ENCODE results near the gene MYRIP. TPM values are rescaled to one million over a fixed set of nuclear protein-coding genes. Genes with fewer than 3 reads are reported as not detected.

The MYRIP gene
- total RNA-seq, 2 donors from 2014 or later = not detected

GRCh38 chr3:40097131-40098117 lies 288.0 kb downstream of the MYRIP start:
- no peaks in the 10 kb centered on the region for H3K9me3 Mint-ChIP-seq
- H3K27me3 Mint-ChIP-seq = peaks cover 12% of the 10 kb centered on the region
- H3K4me3 Mint-ChIP-seq = no peak overlapping the region
- H3K27ac Mint-ChIP-seq = no peak overlapping the region
- no peaks in the 10 kb centered on the region for H3K36me3 Mint-ChIP-seq (ENCODE audit: low read depth)
- H3K4me1 Mint-ChIP-seq = no peaks in the 10 kb centered on the region
- ATAC-seq (replicated peaks) = no peak

DNA sequence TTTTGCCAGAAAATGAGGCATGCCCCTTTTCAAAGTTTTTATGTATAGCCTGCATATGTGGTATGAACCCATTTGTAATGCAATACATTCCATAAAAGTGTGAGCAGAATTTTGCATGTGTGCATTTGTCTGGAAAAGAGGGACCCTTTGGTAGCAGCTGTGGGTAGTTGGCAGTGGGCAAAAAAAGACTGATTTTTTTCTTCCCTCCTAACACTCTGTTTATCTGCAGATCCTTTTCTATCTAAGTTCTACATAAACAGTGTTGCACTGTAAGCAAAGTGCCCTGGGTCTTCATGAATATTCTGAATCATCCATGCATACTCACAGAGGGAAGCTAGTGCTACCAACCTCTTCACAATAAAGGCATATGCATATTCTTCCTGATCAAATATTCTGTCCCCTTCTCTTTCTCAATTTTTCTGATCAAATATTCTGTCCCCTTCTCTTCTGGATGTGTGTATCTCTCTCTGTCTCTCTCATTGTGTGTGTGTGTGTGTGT lies 288.9 kb downstream of the MYRIP start:
- Mint-ChIP-seq H3K9me3 (no peaks in the 10 kb centered on the region), H3K4me1 (no peaks in the 10 kb centered on the region), H3K27me3 (peaks cover 16% of the 10 kb centered on the region), H3K4me3 (no peak overlapping the region), H3K27ac (no peak overlapping the region), H3K36me3 (ENCODE audit: low read depth) (no peaks in the 10 kb centered on the region)
- no peak for ATAC-seq (replicated peaks)

DNA sequence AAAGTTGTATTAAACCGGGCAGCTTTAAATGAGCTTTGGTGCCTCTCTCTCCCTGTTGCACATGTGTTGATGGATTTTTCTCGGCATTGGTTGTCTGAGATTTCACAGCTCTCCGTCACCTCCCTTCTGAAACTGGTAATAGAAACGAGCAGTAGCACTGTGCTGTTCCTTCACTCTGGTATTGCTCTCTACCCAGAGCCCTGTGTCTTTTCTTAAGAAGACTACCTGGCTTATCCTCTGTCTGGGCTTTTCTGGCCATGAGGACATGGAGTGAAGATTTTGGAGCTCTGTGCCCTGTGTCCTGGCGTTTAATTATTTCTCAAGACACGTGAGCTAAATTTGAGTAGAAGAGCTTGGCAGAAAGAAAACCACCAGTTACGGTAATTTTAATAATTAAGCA lies 290.5 kb downstream of the MYRIP start:
- ATAC-seq (replicated peaks) = no peak
- Mint-ChIP-seq H3K9me3 (no peaks in the 10 kb centered on the region), H3K4me3 (no peak overlapping the region), H3K27me3 (peaks cover 13% of the 10 kb centered on the region), H3K27ac (no peak overlapping the region), H3K4me1 (no peaks in the 10 kb centered on the region), H3K36me3 (ENCODE audit: low read depth) (no peaks in the 10 kb centered on the region)

DNA sequence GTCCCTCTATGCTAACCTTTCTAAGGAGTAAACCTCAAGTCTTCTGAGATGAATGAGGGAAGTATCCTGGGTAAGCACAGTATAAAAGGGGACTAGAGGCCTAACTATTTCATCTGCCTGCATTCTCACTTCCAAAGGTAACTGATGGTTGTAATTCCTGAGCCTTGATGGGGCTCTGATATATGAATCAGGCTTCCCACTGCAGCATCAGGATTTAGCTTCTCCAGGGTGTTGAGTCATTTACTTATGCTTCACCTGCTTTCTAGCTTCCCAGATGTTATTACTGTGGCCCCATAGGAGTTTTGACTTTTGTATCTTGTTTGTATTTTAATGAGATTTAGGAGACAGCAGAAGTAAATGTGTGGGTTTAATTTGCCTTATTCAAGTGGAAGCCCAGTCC lies 292.8 kb downstream of the MYRIP start:
- no peak for ATAC-seq (replicated peaks)
- Mint-ChIP-seq H3K27ac (no peak overlapping the region), H3K4me1 (no peaks in the 10 kb centered on the region), H3K4me3 (no peak overlapping the region), H3K9me3 (no peaks in the 10 kb centered on the region), H3K36me3 (ENCODE audit: low read depth) (no peaks in the 10 kb centered on the region), H3K27me3 (peaks cover 10% of the 10 kb centered on the region)

DNA sequence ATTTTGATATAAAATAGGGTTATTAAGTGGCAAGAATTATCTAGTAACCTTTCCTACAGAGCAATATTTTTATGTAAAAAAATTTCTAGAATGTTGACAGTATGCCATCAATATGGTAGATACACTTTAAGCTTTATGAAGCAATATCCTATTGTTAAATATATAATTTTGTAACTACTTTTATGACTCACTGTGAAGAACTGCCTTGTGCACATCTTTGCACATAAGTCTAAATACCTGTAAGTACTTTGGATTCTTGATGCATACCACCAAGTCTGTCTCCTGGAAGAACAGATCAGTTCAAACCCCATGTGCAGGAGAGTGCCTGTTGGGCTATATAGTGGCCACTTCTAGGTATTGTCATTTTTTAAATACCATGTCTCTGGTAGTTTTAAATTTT lies 294.4 kb downstream of the MYRIP start:
- Mint-ChIP-seq H3K9me3 (no peaks in the 10 kb centered on the region), H3K27me3 (peaks cover 14% of the 10 kb centered on the region), H3K36me3 (ENCODE audit: low read depth) (no peaks in the 10 kb centered on the region), H3K4me3 (no peak overlapping the region), H3K4me1 (no peaks in the 10 kb centered on the region), H3K27ac (no peak overlapping the region)
- ATAC-seq (replicated peaks) = no peak

DNA sequence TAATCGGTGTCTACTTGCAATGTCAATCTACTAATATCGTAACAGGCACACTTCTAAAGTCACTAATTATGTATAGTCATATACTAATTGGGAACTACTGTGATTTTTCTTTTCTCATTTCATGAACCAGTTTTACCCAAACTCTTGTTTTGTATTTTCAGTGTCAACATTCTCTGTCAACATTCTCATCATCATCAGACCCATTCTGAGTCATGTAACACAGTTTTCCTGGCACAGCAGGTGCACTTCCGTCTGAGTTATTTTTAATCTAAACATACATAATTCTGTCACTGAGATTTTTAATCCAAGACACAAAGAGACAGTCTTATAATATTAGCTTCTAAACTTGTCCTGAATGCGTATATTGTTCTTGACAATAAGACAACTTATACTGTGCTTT lies 295.0 kb downstream of the MYRIP start:
- H3K27ac Mint-ChIP-seq = no peak overlapping the region
- H3K36me3 Mint-ChIP-seq (ENCODE audit: low read depth) = no peaks in the 10 kb centered on the region
- H3K27me3 Mint-ChIP-seq = peaks cover 14% of the 10 kb centered on the region
- ATAC-seq (replicated peaks) = no peak
- no peaks in the 10 kb centered on the region for H3K4me1 Mint-ChIP-seq
- H3K9me3 Mint-ChIP-seq = no peaks in the 10 kb centered on the region
- no peak overlapping the region for H3K4me3 Mint-ChIP-seq

DNA sequence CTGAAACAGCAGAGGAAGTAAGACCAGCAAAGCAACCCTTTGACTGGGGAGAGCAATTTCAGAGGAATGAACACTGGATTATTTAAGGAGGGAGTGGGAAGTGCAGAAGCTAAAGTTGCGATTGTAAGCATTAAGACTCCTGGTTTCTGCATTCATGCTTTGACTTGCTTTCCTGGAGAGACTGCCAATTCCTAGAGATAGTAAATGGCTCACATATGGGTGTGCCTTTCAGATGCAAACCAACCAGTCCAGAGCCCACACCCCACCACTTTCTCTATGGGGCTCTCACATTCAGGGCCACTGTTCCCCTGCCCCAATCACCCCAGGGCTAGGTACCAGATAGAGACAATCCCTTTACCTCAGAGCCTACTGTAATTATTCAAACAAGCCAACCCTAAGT lies 299.2 kb downstream of the MYRIP start:
- ATAC-seq (replicated peaks) = no peak
- Mint-ChIP-seq H3K27me3 (peaks cover 4% of the 10 kb centered on the region), H3K27ac (no peak overlapping the region), H3K4me1 (no peaks in the 10 kb centered on the region), H3K9me3 (no peaks in the 10 kb centered on the region), H3K36me3 (ENCODE audit: low read depth) (no peaks in the 10 kb centered on the region), H3K4me3 (no peak overlapping the region)

DNA sequence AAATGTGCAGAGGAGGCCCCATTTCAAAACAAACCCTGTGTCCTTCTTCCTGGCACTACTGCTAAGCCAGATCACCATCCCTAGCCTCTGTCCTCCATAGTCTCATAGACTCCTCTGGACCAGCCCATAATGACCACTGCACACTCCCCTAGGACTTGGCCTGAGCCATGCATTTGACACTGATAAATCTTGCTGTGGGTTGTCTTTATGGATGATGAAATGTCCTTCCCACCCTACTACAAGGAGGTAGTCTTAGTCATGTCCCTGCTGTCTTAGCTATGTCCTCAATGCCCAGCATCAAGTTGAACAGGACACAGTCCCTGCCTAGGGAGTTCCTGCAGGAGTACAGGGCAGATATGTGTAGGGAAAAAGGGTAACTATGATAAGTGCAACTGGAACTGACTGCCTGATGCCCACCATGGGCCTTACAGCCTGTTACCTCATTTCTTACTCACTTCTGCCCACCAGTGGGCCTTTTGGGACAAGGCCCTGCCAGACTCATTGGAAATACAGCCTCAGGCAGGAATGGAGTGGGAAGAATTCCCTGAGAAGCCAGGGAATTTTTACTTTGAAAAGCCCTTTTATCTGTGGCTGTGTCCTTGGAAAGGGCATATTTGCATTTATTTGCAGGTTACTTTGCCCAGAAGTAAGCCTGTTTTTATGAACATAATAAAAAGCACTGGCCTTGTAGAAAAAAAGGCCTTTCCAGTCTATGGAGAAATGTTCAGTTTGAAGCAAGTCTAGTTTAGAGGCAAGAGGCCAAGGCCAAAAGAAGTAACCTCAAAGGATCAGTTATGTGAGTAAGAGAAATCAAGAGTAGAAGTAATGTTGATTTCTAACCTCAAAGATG lies 300.5 kb downstream of the MYRIP start:
- no peak overlapping the region for H3K4me3 Mint-ChIP-seq
- ATAC-seq (replicated peaks) = no peak

GRCh38 chr3:40116478-40117177 lies 307.2 kb downstream of the MYRIP start:
- Mint-ChIP-seq H3K27ac (no peak overlapping the region), H3K27me3 (peaks cover 10% of the 10 kb centered on the region), H3K36me3 (ENCODE audit: low read depth) (no peaks in the 10 kb centered on the region), H3K4me3 (no peak overlapping the region), H3K4me1 (no peaks in the 10 kb centered on the region), H3K9me3 (no peaks in the 10 kb centered on the region)
- no peak for ATAC-seq (replicated peaks)

More for the DNA sequence above, 300.5 kb downstream of the MYRIP start:
- Mint-ChIP-seq H3K27me3 (peaks cover 4% of the 10 kb centered on the region), H3K9me3 (no peaks in the 10 kb centered on the region), H3K4me1 (no peaks in the 10 kb centered on the region), H3K36me3 (ENCODE audit: low read depth) (no peaks in the 10 kb centered on the region), H3K27ac (no peak overlapping the region)

DNA sequence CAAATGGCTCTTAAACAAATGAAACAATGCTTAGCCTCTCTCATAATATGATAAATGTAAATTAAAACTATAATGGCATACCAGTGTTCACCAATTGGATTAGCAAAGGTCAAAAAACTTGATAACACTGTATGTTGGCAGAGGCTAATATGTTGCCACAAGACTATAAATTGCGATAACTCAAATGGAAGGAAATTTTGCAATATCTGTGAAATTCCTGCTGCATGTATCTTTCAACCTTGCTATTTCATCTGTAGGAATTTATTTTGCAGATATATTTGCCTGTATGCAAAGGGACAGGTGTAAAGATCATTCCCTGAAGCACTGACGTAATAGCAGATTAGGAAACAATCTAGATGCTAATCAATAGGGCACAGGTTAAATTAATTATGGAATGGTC lies 308.7 kb downstream of the MYRIP start:
- no peak for ATAC-seq (replicated peaks)
- H3K27ac Mint-ChIP-seq = no peak overlapping the region
- H3K9me3 Mint-ChIP-seq = no peaks in the 10 kb centered on the region
- H3K36me3 Mint-ChIP-seq (ENCODE audit: low read depth) = no peaks in the 10 kb centered on the region
- H3K4me1 Mint-ChIP-seq = no peaks in the 10 kb centered on the region
- H3K27me3 Mint-ChIP-seq = peaks cover 10% of the 10 kb centered on the region
- H3K4me3 Mint-ChIP-seq = no peak overlapping the region

DNA sequence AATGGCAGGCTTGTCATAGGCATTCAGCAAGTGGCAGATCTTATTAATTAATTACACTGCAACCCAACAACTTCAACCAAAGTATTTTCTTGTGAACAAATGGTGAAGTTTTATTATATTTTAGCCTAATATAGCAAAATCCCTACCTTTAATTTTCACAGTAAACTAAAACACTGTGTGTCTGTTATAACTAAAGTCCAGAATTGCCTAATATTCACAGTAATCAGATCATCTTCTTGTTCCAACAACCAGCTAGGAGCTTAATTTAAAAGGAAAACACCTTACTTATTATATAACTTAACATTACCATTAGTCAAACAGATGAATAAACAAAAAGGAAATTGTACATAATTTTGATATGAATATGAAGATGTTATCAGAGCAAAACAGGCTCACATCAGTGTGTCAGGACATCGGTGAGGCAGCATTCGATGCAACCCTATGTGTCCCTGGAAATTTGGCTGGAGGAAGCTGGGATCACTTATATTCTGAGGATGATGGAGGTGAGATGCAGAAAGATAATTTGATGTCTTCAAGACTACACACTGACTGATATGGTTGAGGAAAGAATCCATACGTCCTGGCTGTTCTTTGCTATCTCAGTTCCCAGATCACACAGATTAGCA lies 310.8 kb downstream of the MYRIP start:
- Mint-ChIP-seq H3K9me3 (no peaks in the 10 kb centered on the region), H3K27me3 (peaks cover 10% of the 10 kb centered on the region), H3K27ac (no peak overlapping the region), H3K4me3 (no peak overlapping the region), H3K4me1 (no peaks in the 10 kb centered on the region), H3K36me3 (ENCODE audit: low read depth) (no peaks in the 10 kb centered on the region)
- no peak for ATAC-seq (replicated peaks)

- H3K27ac Mint-ChIP-seq = no peak overlapping the region
- H3K27me3 Mint-ChIP-seq = peaks cover 10% of the 10 kb centered on the region
- H3K4me3 Mint-ChIP-seq = no peak overlapping the region
- no peak for ATAC-seq (replicated peaks)
- H3K36me3 Mint-ChIP-seq (ENCODE audit: low read depth) = no peaks in the 10 kb centered on the region
- no peaks in the 10 kb centered on the region for H3K4me1 Mint-ChIP-seq
- H3K9me3 Mint-ChIP-seq = no peaks in the 10 kb centered on the region
These were observed 311.4 kb downstream of the MYRIP start for GRCh38 chr3:40120806-40121205.

- H3K27ac Mint-ChIP-seq = no peak overlapping the region
- no peak for ATAC-seq (replicated peaks)
- H3K27me3 Mint-ChIP-seq = no peaks in the 10 kb centered on the region
- H3K4me1 Mint-ChIP-seq = no peaks in the 10 kb centered on the region
- H3K9me3 Mint-ChIP-seq = no peaks in the 10 kb centered on the region
- H3K36me3 Mint-ChIP-seq (ENCODE audit: low read depth) = no peaks in the 10 kb centered on the region
- H3K4me3 Mint-ChIP-seq = no peak overlapping the region
These were observed 315.5 kb downstream of the MYRIP start for GRCh38 chr3:40124918-40125317.

DNA sequence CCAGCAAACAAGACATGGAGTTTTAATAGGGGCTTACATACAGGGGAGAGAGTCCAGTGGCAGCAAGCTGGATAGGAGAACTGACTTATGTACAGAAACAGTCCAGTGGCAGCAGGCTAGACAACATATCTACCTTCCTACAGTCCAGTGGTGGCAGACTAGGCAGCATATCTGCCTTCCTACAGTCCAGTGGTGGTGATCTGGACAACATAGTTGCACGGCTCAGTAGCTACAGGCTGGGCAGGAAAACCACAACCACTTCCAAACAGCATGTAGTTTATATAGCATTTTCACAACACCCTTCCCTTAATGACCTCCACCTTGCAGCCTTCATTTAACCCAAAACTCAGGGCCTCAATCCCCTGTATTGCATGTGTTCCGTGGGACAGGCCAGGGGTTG lies 318.8 kb downstream of the MYRIP start:
- Mint-ChIP-seq H3K36me3 (ENCODE audit: low read depth) (no peaks in the 10 kb centered on the region), H3K9me3 (peaks cover 4% of the 10 kb centered on the region), H3K4me1 (no peaks in the 10 kb centered on the region), H3K4me3 (no peak overlapping the region), H3K27me3 (peaks cover 8% of the 10 kb centered on the region), H3K27ac (no peak overlapping the region)
- no peak for ATAC-seq (replicated peaks)

Measured in activated T-helper 17 cell treated with anti-CD3 and anti-CD28 coated beads, Interleukin-2, amount 50 U/mL, for 72 hours (primary cell).